GM12875 (cell line): ENCODE data around the gene ZP1.
A peak's percentile ranks its signal among the peaks of the same experiment; 100 is the strongest.

Experiments used
- H3K4me3 ChIP-seq: one replicate; pipeline ENCODE4 v1.5.1; 2011; ENCODE audit warnings: low read depth, low read length, control low read depth
- CTCF ChIP-seq: IDR thresholded peaks from 2 replicates; pipeline ENCODE4 v1.5.1; 2011; ENCODE audit warnings: low read depth, mild to moderate bottlenecking, control low read depth, inconsistent platforms, low read length, moderate library complexity, borderline replicate concordance; ENCODE audit not compliant: insufficient read depth

The ZP1 gene

GRCh38 chr11:60899046-60899936, 31.9 kb downstream of the ZP1 start:
- TF ChIP-seq CTCF, result peak; percentile 90
- no peak overlapping the region for H3K4me3 ChIP-seq

GRCh38 chr11:60899977-60900376, 32.6 kb downstream of the ZP1 start:
- no peak overlapping the region for H3K4me3 ChIP-seq
- no peak for TF ChIP-seq CTCF

GRCh38 chr11:60900673-60901404, 33.5 kb downstream of the ZP1 start:
- no peak overlapping the region for H3K4me3 ChIP-seq
- TF ChIP-seq CTCF, result no peak

- no peak overlapping the region for H3K4me3 ChIP-seq
- no peak for TF ChIP-seq CTCF
Measured at GRCh38 chr11:60902625-60903024, 35.3 kb downstream of the ZP1 start.

GRCh38 chr11:60905047-60905446, 37.7 kb downstream of the ZP1 start:
- H3K4me3 ChIP-seq, result peak overlapping the region; percentile 90
- no peak for TF ChIP-seq CTCF

- TF ChIP-seq CTCF, result no peak
- peak overlapping the region; percentile 90 for H3K4me3 ChIP-seq
Measured at GRCh38 chr11:60905551-60906113, 38.3 kb downstream of the ZP1 start.
